ENCODE data around the gene DYNC1H1.

The DYNC1H1 gene

GRCh38 chr14:102005336-102005735 lies 41.0 kb downstream of the DYNC1H1 start:
- DNase-seq = no peak

- DNase-seq = no peak
These were observed 43.6 kb downstream of the DYNC1H1 start for GRCh38 chr14:102007916-102008418.

- no peak for DNase-seq
These were observed 44.5 kb downstream of the DYNC1H1 start for GRCh38 chr14:102008891-102009290.

- no peak for DNase-seq
These were observed 47.3 kb downstream of the DYNC1H1 start for GRCh38 chr14:102011631-102012030.

DNA sequence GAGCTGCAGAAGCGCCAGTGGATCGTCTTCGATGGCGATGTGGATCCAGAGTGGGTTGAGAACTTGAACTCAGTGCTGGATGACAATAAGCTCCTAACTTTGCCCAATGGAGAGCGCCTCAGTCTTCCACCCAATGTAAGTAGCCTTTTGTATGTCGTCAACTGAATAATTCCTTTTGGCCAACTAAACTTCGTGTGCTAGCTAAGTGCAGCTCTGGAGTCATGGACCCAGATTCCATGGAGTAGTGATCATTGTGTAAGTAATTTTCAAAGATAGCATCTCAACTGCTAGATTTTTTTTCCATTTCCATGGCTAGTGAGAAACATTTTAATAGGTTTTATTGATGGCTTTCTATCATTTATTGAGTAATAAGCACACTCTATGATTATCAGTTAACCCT lies 48.0 kb downstream of the DYNC1H1 start:
- DNase-seq = no peak

- no peak for DNase-seq
These were observed 49.4 kb downstream of the DYNC1H1 start for GRCh38 chr14:102013669-102014200.

- no peak for DNase-seq
These were observed 50.8 kb downstream of the DYNC1H1 start for GRCh38 chr14:102015045-102015685.

GRCh38 chr14:102015771-102016170 lies 51.4 kb downstream of the DYNC1H1 start:
- no peak for DNase-seq

GRCh38 chr14:102016420-102017090 lies 52.2 kb downstream of the DYNC1H1 start:
- no peak for DNase-seq

DNA sequence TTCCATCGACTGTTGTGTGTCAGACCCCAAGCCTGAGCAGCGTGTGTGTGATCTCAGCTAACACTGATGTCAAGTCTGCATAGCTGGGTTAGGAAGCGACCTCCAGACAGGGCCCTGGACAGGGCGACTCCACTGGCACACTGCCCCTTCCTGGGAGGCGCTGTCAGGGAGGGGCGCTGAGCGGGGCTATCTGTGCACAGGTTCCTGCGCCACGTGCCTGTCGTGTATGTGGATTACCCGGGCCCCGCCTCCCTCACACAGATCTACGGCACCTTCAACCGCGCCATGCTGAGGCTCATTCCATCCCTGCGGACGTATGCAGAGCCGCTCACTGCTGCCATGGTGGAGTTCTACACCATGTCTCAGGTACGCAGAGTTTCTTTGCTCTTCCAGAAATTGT lies 53.9 kb downstream of the DYNC1H1 start:
- DNase-seq = no peak

GRCh38 chr14:102019006-102019540 lies 54.7 kb downstream of the DYNC1H1 start:
- no peak for DNase-seq

- DNase-seq = peak; percentile 49
These were observed 55.9 kb downstream of the DYNC1H1 start for GRCh38 chr14:102020058-102020971.

DNA sequence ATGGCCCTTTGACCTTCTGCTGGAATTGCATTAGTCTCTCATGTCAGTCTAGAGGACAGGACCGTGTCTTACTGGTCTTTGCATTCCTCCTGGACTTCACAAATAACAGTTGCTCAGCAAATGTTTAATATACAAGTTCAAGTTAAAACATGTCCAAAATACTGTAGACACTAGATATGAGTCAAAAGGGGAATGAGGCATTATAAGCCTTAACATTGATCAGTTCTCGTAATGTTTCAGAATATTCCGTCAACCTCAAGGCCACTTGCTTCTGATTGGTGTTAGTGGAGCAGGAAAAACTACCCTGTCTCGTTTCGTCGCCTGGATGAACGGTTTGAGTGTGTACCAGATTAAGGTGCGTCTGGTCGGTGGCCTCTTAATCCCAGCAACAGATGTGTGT lies 62.6 kb downstream of the DYNC1H1 start:
- no peak for DNase-seq

GRCh38 chr14:102027951-102028350 lies 63.6 kb downstream of the DYNC1H1 start:
- no peak for DNase-seq

DNA sequence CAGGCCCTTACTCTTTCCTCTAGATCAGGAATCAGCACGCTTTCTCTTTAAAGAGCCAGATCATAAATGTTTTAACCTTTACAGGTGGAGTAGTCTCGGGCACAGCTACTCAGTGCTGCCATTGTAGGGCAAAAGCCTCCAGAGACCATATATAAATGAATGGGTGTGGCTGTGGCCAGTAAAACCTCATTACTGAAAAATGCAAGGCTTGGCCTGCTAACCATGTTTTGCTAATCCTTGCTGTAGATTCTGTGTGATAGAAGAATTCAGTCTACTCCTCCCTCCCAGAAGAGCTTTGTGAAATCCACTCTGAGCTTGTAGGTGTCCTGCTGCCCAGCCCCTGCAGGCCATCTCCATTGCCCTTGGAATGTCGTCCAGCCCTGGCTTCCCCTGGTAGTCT lies 64.4 kb downstream of the DYNC1H1 start:
- no peak for DNase-seq

- DNase-seq = no peak
These were observed 65.6 kb downstream of the DYNC1H1 start for GRCh38 chr14:102029956-102030355.

- no peak for DNase-seq
These were observed 68.9 kb downstream of the DYNC1H1 start for GRCh38 chr14:102033241-102033640.

- DNase-seq = no peak
These were observed 69.9 kb downstream of the DYNC1H1 start for GRCh38 chr14:102034301-102034700.

GRCh38 chr14:102035914-102036313 lies 71.5 kb downstream of the DYNC1H1 start:
- DNase-seq = no peak

DNA sequence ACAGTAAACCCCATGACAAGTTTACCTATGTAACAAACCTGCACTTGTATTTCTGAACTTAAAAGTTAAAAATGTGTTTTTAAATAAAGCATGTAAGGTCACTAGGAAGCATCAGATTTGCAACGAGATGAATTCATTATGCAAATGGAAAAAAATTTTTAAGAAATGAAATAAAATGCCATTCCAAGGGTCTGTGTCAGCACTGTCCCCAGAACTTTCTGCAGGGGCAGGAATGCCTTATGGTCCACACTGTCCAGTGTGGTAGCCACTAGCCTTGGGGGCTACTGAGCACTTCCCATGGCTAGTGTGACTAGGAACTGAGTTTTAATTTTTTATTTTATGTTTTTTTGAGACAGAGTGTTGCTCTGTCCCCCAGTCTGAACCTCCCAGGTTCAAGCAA lies 73.3 kb downstream of the DYNC1H1 start:
- DNase-seq = no peak

GRCh38 chr14:102039157-102039556 lies 74.8 kb downstream of the DYNC1H1 start:
- DNase-seq = no peak

- no peak for DNase-seq
These were observed 75.8 kb downstream of the DYNC1H1 start for GRCh38 chr14:102040153-102040552.

- DNase-seq = no peak
These were observed 78.3 kb downstream of the DYNC1H1 start for GRCh38 chr14:102042699-102043098.
